ENCODE data around the gene GARS1. TPM values are rescaled to one million over a fixed set of nuclear protein-coding genes. Genes with fewer than 3 reads are reported as not detected.

GARS1 gene
- total RNA-seq, 1 experiment from 2014 or later = 95.4 TPM

- Histone ChIP-seq H3K9ac (ENCODE audit: low read length) (no peak overlapping the region), H3K9me3 (ENCODE audit: low read length) (0 out of 2 replicates have a peak, but pooled peaks cover 4% of the 10 kb centered on the region), H4K20me1 (ENCODE audit: low read length) (no peaks in the 10 kb centered on the region), H2AFZ (ENCODE audit: low read length) (no peak overlapping the region), H3K4me2 (ENCODE audit: low read length) (no peak overlapping the region), H3K79me2 (ENCODE audit: low read length) (peaks cover 32% of the 10 kb centered on the region), H3F3A (ENCODE audit: low read length, unreplicated experiment) (no peaks in the 10 kb centered on the region), H3K4me1 (ENCODE audit: insufficient read depth, low read length) (peaks cover 5% of the 10 kb centered on the region; the same call in 1 of the 2 replicates), H3K9me2 (replicated peaks; ENCODE audit: low read length) (no peaks in the 10 kb centered on the region), H3K27me3 (ENCODE audit: low read length) (no peaks in the 10 kb centered on the region), H3K27ac (ENCODE audit: low read length) (no peak overlapping the region), H3K4me3 (ENCODE audit: low read length) (no peak overlapping the region), H3K36me3 (ENCODE audit: low read depth, low read length) (no peaks in the 10 kb centered on the region; the same call in 1 of the 2 replicates)
- no peak for TF ChIP-seq EZH2phosphoT487 (IDR thresholded peaks at IDR 0.05; ENCODE audit: borderline replicate concordance, low read length)
- no peak for TF ChIP-seq EZH2 (IDR thresholded peaks at IDR 0.05; ENCODE audit: low read length, unreplicated experiment)
- TF ChIP-seq CTCF (conservative IDR thresholded peaks at IDR 0.05; ENCODE audit: low read depth, low read length) = no peak
- DNase-seq (no peak), ATAC-seq (no peak)
- ChIA-PET CTCF (no interaction called here), POLR2A (ENCODE audit: unreplicated experiment) (no interaction called here)
- intact Hi-C loops (cut with micrococcal nuclease) = no loop called here
- no TSS peak for BruUV-seq (replicated peaks)
These were observed 5.6 kb upstream of the GARS1 start for GRCh38 chr7:30589111-30589510.

GRCh38 chr7:30594048-30594539, 584 bp upstream of the GARS1 start:
- intact Hi-C loops (cut with micrococcal nuclease) = no loop called here
- H3K4me1 ChIP-seq (ENCODE audit: insufficient read depth, low read length) = peaks cover 19% of the 10 kb centered on the region
- peak overlapping the region; percentile 71 for H3K27ac ChIP-seq (ENCODE audit: low read length)
- ChIA-PET CTCF (interaction anchor here (0.8 kb wide), 1 partner anchor 30 kb away, joined by 3 read pairs; no protein-coding TSS in a partner anchor), POLR2A (ENCODE audit: unreplicated experiment) (no interaction called here)
- peak overlapping the region; percentile 92 for H3K9ac ChIP-seq (ENCODE audit: low read length)
- TF ChIP-seq CTCF (conservative IDR thresholded peaks at IDR 0.05; ENCODE audit: low read depth, low read length) = no peak
- peaks cover 75% of the 10 kb centered on the region for H3K79me2 ChIP-seq (ENCODE audit: low read length)
- H3K9me2 ChIP-seq (replicated peaks; ENCODE audit: low read length) = no peaks in the 10 kb centered on the region
- H3K9me3 ChIP-seq (ENCODE audit: low read length) = no peaks in the 10 kb centered on the region
- H3F3A ChIP-seq (ENCODE audit: low read length, unreplicated experiment) = no peaks in the 10 kb centered on the region
- DNase-seq (no peak), ATAC-seq (peak; percentile 36)
- peak overlapping the region; percentile 100 for H3K4me3 ChIP-seq (ENCODE audit: low read length)
- peak overlapping the region; percentile 98 for H2AFZ ChIP-seq (ENCODE audit: low read length)
- BruUV-seq (replicated peaks) = TSS peak; percentile 84
- peak overlapping the region; percentile 89 for H3K4me2 ChIP-seq (ENCODE audit: low read length)
- peaks cover 16% of the 10 kb centered on the region; the same call in 1 of the 2 replicates for H4K20me1 ChIP-seq (ENCODE audit: low read length)
- no peaks in the 10 kb centered on the region for H3K27me3 ChIP-seq (ENCODE audit: low read length)
- H3K36me3 ChIP-seq (ENCODE audit: low read depth, low read length) = no peaks in the 10 kb centered on the region; the same call in 1 of the 2 replicates

- peaks cover 67% of the 10 kb centered on the region for H3K79me2 ChIP-seq (ENCODE audit: low read length)
- peak overlapping the region; percentile 98 for H2AFZ ChIP-seq (ENCODE audit: low read length)
- no peaks in the 10 kb centered on the region for H3K27me3 ChIP-seq (ENCODE audit: low read length)
- peak overlapping the region; percentile 71 for H3K27ac ChIP-seq (ENCODE audit: low read length)
- BruUV-seq (replicated peaks) = TSS peak; percentile 45
- TF ChIP-seq EZH2 (IDR thresholded peaks at IDR 0.05; ENCODE audit: low read length, unreplicated experiment) = no peak
- TF ChIP-seq EZH2phosphoT487 (IDR thresholded peaks at IDR 0.05; ENCODE audit: borderline replicate concordance, low read length) = no peak
- no peak for TF ChIP-seq CTCF (conservative IDR thresholded peaks at IDR 0.05; ENCODE audit: low read depth, low read length)
- H3K4me3 ChIP-seq (ENCODE audit: low read length) = peak overlapping the region; percentile 100
- H4K20me1 ChIP-seq (ENCODE audit: low read length) = peaks cover 16% of the 10 kb centered on the region; the same call in 1 of the 2 replicates
- CTCF ChIA-PET = no interaction called here
- no peaks in the 10 kb centered on the region for H3F3A ChIP-seq (ENCODE audit: low read length, unreplicated experiment)
- H3K36me3 ChIP-seq (ENCODE audit: low read depth, low read length) = peaks cover 9% of the 10 kb centered on the region
- no peaks in the 10 kb centered on the region for H3K9me3 ChIP-seq (ENCODE audit: low read length)
- POLR2A ChIA-PET (ENCODE audit: unreplicated experiment) = no interaction called here
- ATAC-seq = no peak
- intact Hi-C loops (cut with micrococcal nuclease) = no loop called here
- peak overlapping the region; percentile 89 for H3K4me2 ChIP-seq (ENCODE audit: low read length)
- DNase-seq = peak; percentile 1
- no peaks in the 10 kb centered on the region for H3K9me2 ChIP-seq (replicated peaks; ENCODE audit: low read length)
- peak overlapping the region; percentile 92 for H3K9ac ChIP-seq (ENCODE audit: low read length)
- peaks cover 19% of the 10 kb centered on the region for H3K4me1 ChIP-seq (ENCODE audit: insufficient read depth, low read length)
These were observed 847 bp downstream of the GARS1 start for GRCh38 chr7:30595436-30596013.
